Type B pancreatic cell (in vitro differentiated cells): ENCODE results near the gene CAMTA1. TPM values are rescaled to one million over a fixed set of nuclear protein-coding genes. Genes with fewer than 3 reads are reported as not detected.

ENCODE experiments used
- DNase-seq: peaks from one replicate; pipeline ENCODE4 v3.0.0; 2021; ENCODE audit warnings: mixed read lengths; ENCODE audit not compliant: unreplicated experiment; ENCODE audit errors: extremely low spot score
- H3K27ac Mint-ChIP-seq: 2 replicates; pipeline ENCODE4 v1.8.0; 2021; ENCODE audit warnings: mild to moderate bottlenecking, mixed read lengths
- H3K27me3 Mint-ChIP-seq: 2 replicates; pipeline ENCODE4 v1.8.0; 2021; ENCODE audit warnings: mixed read lengths
- H3K36me3 Mint-ChIP-seq: 2 replicates; pipeline ENCODE4 v1.8.0; 2021; ENCODE audit warnings: mixed read lengths
- H3K4me1 Mint-ChIP-seq: one replicate; pipeline ENCODE4 v1.8.0; 2021; ENCODE audit warnings: mixed read lengths; ENCODE audit not compliant: unreplicated experiment
- H3K4me3 Mint-ChIP-seq: 2 replicates; pipeline ENCODE4 v1.8.0; 2021; ENCODE audit warnings: mild to moderate bottlenecking, mixed read lengths
- H3K9me3 Mint-ChIP-seq: 2 replicates; pipeline ENCODE4 v1.8.0; 2021; ENCODE audit warnings: mixed read lengths
- CTCF ChIP-seq: fragments of 200-600 bp; sonication (generic); conservative IDR thresholded peaks from 2 replicates; pipeline ENCODE4 v1.5.0; 2021; ENCODE audit warnings: antibody characterized with exemption, mild to moderate bottlenecking
- total RNA-seq: library from RNA; stranded (reverse); gene quantifications from 2 replicates; pipeline ENCODE4 v1.2.1, GENCODE V29; 2021; ENCODE audit warnings: low replicate concordance

CAMTA1 gene
- total RNA-seq, 1 donor from 2014 or later: 82.5 TPM

GRCh38 chr1:7149080-7149838 lies 364.0 kb downstream of the CAMTA1 start:
- no peak overlapping the region for H3K4me3 Mint-ChIP-seq
- H3K27me3 Mint-ChIP-seq: peaks cover 6% of the 10 kb centered on the region
- no peak for DNase-seq
- peaks cover 6% of the 10 kb centered on the region for H3K4me1 Mint-ChIP-seq
- no peaks in the 10 kb centered on the region for H3K9me3 Mint-ChIP-seq
- no peaks in the 10 kb centered on the region for H3K36me3 Mint-ChIP-seq
- TF ChIP-seq CTCF: no peak
- H3K27ac Mint-ChIP-seq: no peak overlapping the region

DNA sequence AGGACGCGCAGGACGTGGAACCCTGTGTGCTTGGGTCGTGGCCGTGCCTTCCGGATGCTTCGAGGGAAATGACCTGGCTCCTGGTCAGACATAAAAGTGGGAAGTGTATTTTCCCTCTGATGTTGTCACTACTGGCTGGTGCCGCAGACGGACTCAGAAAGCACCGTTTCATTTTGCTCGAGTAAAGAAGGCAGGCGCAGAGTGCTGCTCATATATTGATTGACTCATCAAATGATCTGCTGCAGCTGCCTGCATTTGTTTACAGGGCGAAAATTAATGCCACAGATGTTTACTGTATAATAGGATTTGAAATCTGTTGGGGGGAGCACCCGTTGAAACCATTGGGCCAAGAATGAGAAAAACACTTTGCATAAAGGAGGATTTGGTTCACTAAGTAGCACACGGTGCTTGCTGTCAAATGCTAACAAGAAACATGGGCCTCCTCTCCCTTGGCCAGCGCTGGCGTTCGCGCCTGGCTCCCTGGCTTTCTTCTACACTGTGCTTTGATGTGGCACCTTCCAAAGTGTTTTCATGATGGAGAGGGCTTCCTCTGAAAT lies 365.5 kb downstream of the CAMTA1 start:
- no peak for TF ChIP-seq CTCF
- no peak for DNase-seq
- Mint-ChIP-seq H3K4me3 (no peak overlapping the region), H3K27ac (no peak overlapping the region), H3K9me3 (no peaks in the 10 kb centered on the region), H3K36me3 (no peaks in the 10 kb centered on the region), H3K4me1 (peaks cover 6% of the 10 kb centered on the region), H3K27me3 (peaks cover 6% of the 10 kb centered on the region)

DNA sequence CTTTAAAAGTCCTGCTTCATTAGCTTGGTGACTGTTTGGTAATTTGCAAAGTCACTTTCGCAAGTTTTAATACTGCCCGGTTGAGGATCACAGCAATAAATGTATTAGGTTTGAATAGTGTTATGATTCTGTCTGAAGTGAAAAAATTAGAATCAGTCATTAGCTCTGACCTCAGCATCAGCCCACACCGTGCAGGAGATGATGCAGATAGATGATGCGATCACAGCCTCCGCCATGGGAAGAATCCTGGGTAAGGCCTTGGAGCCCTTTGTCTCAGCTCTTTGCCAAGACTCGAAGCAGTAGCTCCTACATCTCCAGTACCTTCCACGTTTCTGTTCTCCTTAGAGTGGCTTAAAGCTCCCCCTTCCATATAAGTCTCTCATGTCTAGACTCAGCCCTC lies 366.7 kb downstream of the CAMTA1 start:
- H3K36me3 Mint-ChIP-seq: no peaks in the 10 kb centered on the region
- TF ChIP-seq CTCF: no peak
- H3K9me3 Mint-ChIP-seq: no peaks in the 10 kb centered on the region
- no peak for DNase-seq
- H3K4me1 Mint-ChIP-seq: peaks cover 6% of the 10 kb centered on the region
- peaks cover 6% of the 10 kb centered on the region for H3K27me3 Mint-ChIP-seq
- H3K4me3 Mint-ChIP-seq: no peak overlapping the region
- H3K27ac Mint-ChIP-seq: no peak overlapping the region

DNA sequence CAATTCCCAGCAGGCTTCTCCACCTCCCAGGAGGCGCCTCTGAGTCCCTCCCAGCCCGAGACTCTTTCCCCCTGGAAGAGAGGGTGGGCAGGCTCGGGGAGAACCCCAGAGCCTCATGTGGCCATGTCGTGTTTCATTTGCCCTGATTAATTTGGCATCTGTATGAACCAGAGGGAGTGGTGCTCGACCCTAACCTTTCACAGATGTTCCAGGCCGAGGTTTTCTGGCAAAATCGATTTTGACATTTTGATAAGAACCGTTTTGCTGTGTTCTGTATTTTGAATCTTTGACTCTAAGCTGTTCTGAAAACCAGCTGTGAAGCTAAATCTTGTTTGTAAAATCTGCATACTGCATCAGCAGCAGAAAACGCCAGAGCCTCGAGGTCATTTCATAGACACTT lies 367.4 kb downstream of the CAMTA1 start:
- no peak for DNase-seq
- Mint-ChIP-seq H3K27ac (no peak overlapping the region), H3K27me3 (peaks cover 6% of the 10 kb centered on the region), H3K4me3 (no peak overlapping the region), H3K36me3 (no peaks in the 10 kb centered on the region), H3K4me1 (peaks cover 6% of the 10 kb centered on the region), H3K9me3 (no peaks in the 10 kb centered on the region)
- TF ChIP-seq CTCF: no peak

DNA sequence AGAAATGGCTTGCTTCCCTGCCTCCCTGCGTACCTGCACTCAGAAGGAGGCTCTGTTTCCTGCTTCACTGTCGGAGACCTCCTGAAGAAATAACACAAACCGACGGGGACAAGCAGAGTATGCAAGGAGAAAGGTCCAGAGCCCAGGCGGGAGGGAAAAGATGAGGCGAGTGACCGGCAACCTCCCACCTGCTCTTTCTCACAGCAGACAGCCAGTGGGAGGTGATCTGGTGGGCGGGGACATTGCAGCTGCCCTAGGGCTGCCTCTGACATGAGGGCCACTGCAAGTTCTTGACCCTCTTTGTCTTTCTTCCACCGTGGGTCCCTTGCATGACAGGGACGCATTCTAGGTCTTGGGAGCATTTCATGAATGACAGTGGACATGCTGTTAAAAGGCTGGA lies 368.2 kb downstream of the CAMTA1 start:
- TF ChIP-seq CTCF: no peak
- peaks cover 6% of the 10 kb centered on the region for H3K27me3 Mint-ChIP-seq
- DNase-seq: no peak
- no peak overlapping the region for H3K4me3 Mint-ChIP-seq
- H3K9me3 Mint-ChIP-seq: no peaks in the 10 kb centered on the region
- peaks cover 6% of the 10 kb centered on the region for H3K4me1 Mint-ChIP-seq
- H3K27ac Mint-ChIP-seq: no peak overlapping the region
- H3K36me3 Mint-ChIP-seq: no peaks in the 10 kb centered on the region
